ENCODE data around the gene CTRB1.
"Not testable (repeated sequence)": the region's sequence is repeated elsewhere in the genome, so short reads cannot be mapped to it uniquely, and the experiment has no call there.

CTRB1 gene

DNA sequence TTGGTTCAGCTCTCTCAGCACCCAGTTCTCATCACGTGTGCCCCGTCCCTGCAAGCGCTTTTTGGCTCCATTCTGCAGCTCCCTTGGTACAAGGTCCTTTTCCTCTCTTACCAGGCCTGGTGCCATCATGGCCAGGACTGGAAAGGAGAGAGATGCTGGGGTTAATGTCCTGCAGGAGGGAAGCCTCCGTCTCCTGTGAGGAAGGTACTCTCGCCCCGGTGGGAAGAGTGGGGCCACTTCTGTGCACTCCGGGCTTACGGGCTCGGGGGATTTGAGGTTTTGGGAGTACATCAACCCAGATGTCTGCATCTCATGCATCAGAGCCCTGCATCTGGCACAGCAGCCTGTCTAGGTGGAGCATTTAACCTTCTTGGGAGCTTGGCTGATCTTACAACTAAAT lies 22.0 kb upstream of the CTRB1 start:
- Mint-ChIP-seq H3K4me3 (no peak overlapping the region), H3K4me1 (ENCODE audit: low read depth) (peaks cover 12% of the 10 kb centered on the region), H3K27ac (no peak overlapping the region), H3K9me3 (no peaks in the 10 kb centered on the region), H3K36me3 (ENCODE audit: low read depth) (no peaks in the 10 kb centered on the region), H3K27me3 (peaks cover 18% of the 10 kb centered on the region)
- DNase-seq: no peak

DNA sequence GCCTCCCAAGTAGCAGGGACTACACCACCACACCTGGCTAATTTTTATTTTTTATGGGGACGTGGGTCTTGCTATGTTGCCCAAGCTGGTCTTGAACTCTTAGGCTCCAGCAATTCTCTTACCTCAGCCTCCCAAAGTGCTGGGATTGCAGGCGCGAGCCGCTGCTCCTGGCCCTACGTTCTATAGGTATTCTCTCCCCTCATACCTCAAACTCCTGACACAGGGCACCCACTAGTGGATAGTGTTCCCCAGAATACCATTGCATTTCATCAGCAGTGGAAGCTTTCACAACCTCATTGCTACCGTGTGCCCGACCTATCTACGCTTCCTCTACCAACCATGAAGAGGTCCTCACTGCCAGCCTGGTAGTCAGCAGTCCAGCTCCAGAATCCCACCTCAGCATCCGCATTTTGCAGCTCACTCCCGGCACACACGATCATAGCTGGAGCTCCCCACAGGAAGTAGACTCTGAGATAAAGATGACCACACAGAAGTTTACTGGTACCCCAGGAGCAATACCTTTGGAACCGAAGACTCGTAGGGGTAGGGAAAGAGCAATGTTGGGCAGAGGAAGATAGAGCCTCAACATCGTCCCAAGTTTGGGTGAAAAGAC lies 21.2 kb upstream of the CTRB1 start:
- DNase-seq: no peak
- Mint-ChIP-seq H3K9me3 (no peaks in the 10 kb centered on the region), H3K36me3 (ENCODE audit: low read depth) (no peaks in the 10 kb centered on the region), H3K27ac (no peak overlapping the region), H3K4me3 (no peak overlapping the region), H3K27me3 (peaks cover 18% of the 10 kb centered on the region), H3K4me1 (ENCODE audit: low read depth) (peaks cover 14% of the 10 kb centered on the region)

DNA sequence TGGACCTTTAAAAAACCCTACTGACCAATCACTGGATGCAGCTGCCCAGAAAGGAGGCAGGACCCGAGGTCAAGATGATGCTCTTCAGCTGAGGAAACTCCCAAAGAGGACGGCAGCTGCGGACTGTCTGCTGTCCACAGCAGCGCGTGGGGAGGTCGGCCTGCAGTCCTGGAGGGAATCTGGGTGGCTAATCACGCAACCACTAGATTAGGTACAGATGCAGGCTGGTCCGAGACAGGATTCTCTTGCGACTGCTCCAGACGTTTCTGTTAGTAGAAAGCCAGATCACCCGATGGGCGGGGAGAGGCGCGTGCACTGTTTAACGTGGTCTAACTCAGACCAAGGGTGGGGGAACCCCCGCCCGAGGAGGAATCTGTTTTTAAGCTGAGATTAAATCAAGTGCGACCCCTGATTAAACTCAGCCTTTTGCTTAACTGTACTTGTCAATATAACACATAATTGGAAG lies 20.6 kb upstream of the CTRB1 start:
- Mint-ChIP-seq H3K27me3 (peaks cover 18% of the 10 kb centered on the region), H3K27ac (no peak overlapping the region)
- peak; percentile 18 for DNase-seq

DNA sequence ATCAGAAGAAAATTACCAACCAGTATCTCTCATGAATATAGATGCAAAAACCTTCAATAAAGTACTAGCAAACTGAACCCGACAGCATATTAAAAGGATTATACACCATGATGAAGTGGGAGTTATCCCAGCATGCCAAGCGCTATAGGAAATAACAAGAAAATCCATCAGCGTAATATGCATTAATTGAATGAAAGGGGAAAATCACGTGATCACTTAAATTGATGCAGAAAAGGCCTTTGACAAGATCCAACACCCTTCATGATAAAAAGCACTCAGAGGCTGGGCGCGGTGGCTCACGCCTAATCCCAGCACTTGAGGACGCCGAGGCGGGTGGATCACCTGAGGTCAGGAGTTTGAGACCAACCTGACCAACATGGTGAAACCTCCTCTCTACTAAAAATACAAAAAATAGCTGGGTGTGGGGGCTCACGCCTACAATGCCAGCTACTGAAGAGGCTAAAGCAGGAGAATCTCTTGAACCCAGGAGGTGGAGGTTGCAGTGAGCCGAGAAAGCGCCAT lies 16.7 kb upstream of the CTRB1 start:
- H3K27ac Mint-ChIP-seq: no peak overlapping the region
- no peak overlapping the region for H3K4me3 Mint-ChIP-seq
- no peaks in the 10 kb centered on the region for H3K36me3 Mint-ChIP-seq (ENCODE audit: low read depth)
- peaks cover 14% of the 10 kb centered on the region for H3K4me1 Mint-ChIP-seq (ENCODE audit: low read depth)
- DNase-seq: no peak
- no peaks in the 10 kb centered on the region for H3K9me3 Mint-ChIP-seq
- H3K27me3 Mint-ChIP-seq: peaks cover 14% of the 10 kb centered on the region

More for the DNA sequence above, 20.6 kb upstream of the CTRB1 start:
- Mint-ChIP-seq H3K9me3 (no peaks in the 10 kb centered on the region), H3K4me1 (ENCODE audit: low read depth) (peaks cover 14% of the 10 kb centered on the region), H3K4me3 (no peak overlapping the region), H3K36me3 (ENCODE audit: low read depth) (no peaks in the 10 kb centered on the region)

DNA sequence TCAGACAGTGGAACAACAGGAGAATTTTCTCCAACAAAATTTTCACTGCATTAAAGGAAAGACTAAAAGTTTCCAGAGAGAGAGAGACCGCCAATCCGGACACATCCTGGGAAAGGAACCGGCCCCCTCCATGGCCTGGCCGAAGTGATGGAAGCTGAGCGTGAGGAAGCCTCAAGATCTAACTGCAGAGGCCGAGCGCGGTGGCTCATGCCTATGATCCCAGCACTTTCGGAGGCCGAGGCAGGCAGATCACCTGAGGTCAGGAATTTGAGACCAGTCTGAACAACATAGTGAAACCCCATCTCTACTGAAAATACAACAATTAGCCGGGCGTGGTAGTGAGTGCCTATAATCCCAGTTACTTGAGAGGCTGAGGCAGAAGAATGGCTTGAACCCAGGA lies 15.7 kb upstream of the CTRB1 start:
- DNase-seq: no peak
- Mint-ChIP-seq H3K4me3 (no peak overlapping the region), H3K27ac (no peak overlapping the region), H3K4me1 (ENCODE audit: low read depth) (peaks cover 14% of the 10 kb centered on the region), H3K27me3 (peaks cover 4% of the 10 kb centered on the region), H3K9me3 (no peaks in the 10 kb centered on the region), H3K36me3 (ENCODE audit: low read depth) (no peaks in the 10 kb centered on the region)

DNA sequence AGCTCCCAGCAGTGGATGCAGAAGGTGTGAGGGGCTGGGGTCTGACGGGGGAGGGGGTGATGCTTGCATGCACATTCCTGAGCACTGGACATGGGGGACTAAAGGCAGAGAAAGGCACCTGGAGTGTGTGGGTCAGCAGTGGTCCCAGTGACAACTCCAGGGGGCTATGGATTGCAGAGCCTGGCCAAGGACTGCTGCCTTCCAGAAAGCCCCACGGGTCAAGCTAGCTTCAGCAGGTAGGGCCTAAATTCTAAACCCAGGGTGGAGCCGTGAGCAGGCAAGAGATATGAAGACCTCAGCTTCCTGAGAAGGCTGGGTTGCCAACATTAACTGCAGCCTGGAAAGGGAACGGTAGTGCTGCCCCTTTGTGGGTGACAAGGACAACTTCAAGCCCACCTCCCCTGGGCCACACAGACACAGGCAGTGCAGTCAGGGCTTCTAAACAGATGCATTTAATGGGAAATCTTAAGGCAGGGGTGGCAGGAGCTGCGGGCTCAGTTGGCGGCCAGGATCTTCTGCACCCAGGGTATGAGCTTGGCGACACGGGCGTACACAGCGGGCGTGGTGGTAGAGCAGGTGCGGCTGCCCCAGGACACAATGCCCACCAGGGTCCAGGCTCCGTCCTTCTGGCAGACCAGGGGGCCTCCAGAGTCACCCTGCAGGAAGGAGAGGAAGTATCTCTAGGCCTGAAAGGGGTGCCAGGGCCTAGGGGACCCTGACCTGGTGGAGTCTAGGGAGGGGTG lies 14.9 kb upstream of the CTRB1 start:
- Mint-ChIP-seq H3K4me1 (ENCODE audit: low read depth) (peaks cover 14% of the 10 kb centered on the region), H3K27me3 (no peaks in the 10 kb centered on the region), H3K9me3 (no peaks in the 10 kb centered on the region), H3K4me3 (no peak overlapping the region), H3K27ac (no peak overlapping the region), H3K36me3 (ENCODE audit: low read depth) (no peaks in the 10 kb centered on the region)
- DNase-seq: no peak

DNA sequence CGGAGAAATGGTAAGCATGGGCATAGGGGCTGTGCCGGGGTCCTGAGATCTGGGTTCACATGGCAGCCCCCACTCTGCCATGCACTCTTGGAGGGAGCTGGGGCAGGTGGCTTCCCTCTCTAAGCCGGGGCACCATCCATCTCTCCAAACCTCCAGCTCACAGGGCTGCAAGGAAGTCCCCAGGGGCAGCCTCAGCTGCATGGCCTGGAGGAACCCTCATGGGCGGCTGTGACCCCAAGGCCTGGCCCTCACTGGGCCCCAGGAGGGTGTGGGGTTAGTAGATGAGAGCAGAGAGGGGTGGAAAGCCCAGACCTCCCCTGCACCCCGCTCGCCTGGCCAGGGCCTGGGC lies 14.4 kb upstream of the CTRB1 start:
- H3K9me3 Mint-ChIP-seq: no peaks in the 10 kb centered on the region
- H3K36me3 Mint-ChIP-seq (ENCODE audit: low read depth): no peaks in the 10 kb centered on the region
- peaks cover 13% of the 10 kb centered on the region for H3K4me1 Mint-ChIP-seq (ENCODE audit: low read depth)
- H3K27ac Mint-ChIP-seq: no peak overlapping the region
- H3K4me3 Mint-ChIP-seq: no peak overlapping the region
- H3K27me3 Mint-ChIP-seq: no peaks in the 10 kb centered on the region
- DNase-seq: no peak

DNA sequence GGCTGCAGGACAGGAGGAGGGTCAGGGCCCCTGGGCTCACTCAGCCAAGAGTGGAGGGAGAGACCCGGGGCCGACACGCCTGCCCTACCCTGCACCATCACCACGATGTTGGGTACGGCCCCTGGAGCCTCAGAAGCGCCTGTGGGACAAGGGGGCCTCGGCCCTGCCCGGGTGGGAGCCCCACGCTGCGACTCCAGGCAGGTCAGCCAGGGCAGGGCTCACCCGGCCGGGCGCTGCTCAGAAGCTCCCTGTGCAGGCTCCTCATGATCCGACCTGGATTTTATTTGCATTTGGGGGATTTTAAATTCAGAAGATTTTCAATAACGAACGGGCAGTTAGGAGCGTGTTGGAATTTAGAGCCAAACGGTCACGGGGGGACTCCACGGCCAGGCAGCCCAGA lies 13.9 kb upstream of the CTRB1 start:
- H3K4me1 Mint-ChIP-seq (ENCODE audit: low read depth): peaks cover 12% of the 10 kb centered on the region
- not testable (repeated sequence) for H3K9me3 Mint-ChIP-seq; H3K27me3 Mint-ChIP-seq; H3K36me3 Mint-ChIP-seq (ENCODE audit: low read depth); H3K4me3 Mint-ChIP-seq; H3K27ac Mint-ChIP-seq; DNase-seq

DNA sequence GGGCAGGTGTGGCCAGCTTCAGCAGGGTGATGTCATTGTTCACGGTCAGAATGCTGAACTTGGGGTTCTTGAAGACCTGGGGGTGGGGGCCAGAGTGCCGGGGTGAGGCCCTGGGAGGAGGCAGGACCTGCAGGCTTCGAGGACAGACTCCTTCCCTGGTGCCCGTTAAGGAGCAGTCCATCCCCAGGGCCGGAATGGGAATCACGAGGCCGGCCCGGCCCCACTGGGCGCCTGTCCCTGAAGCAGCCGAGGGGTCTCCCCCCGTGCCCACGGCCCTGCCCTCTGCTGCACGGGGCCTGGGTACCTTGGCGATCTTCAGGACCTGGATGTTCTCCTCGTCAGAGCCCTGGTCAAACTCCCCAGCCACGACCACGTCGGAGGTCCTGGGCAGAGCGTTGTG lies 13.3 kb upstream of the CTRB1 start:
- not testable (repeated sequence) for H3K4me3 Mint-ChIP-seq; H3K27ac Mint-ChIP-seq; H3K9me3 Mint-ChIP-seq; H3K4me1 Mint-ChIP-seq (ENCODE audit: low read depth); H3K27me3 Mint-ChIP-seq; DNase-seq; H3K36me3 Mint-ChIP-seq (ENCODE audit: low read depth)

DNA sequence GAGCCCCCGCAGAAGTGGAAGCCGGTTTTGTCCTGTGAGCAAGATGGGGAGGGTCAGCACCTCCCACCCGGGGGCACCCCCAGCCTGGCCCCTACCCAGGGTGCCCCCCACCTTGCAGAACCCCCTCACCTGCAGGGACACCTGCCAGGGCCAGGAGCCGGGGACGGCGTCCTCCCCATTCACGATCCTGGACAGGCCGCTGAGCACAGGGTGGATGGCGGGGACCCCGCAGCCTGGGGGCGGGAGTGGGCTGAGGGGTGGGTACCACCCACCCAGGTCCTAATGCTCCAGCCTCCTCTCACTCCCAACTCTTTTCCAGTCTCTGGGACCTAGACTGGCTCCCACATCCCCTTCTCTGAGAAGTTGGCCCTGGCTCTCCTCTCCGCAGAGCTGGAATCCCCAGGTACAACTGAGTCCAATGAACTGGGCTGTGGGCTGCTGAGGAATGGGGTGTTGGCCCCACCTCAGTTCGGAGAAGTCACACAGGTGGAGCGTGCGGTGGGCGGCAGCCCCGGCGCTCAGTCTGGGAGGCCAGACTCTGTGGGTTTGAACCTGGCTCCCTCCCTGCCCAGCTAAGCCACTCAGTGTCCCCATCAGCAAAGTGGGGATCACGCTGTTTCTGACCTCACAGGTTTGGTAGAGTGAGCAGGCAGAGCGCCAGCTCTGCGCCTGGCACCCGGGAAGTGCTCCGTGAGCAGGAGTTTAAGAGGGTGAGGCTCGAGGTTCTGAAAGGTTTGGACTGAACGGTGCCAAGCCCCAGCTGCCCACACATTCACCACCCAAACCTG lies 12.6 kb upstream of the CTRB1 start:
- H3K27ac Mint-ChIP-seq; H3K4me3 Mint-ChIP-seq; H3K36me3 Mint-ChIP-seq (ENCODE audit: low read depth); H3K27me3 Mint-ChIP-seq; H3K9me3 Mint-ChIP-seq; DNase-seq; H3K4me1 Mint-ChIP-seq (ENCODE audit: low read depth): not testable (repeated sequence)

DNA sequence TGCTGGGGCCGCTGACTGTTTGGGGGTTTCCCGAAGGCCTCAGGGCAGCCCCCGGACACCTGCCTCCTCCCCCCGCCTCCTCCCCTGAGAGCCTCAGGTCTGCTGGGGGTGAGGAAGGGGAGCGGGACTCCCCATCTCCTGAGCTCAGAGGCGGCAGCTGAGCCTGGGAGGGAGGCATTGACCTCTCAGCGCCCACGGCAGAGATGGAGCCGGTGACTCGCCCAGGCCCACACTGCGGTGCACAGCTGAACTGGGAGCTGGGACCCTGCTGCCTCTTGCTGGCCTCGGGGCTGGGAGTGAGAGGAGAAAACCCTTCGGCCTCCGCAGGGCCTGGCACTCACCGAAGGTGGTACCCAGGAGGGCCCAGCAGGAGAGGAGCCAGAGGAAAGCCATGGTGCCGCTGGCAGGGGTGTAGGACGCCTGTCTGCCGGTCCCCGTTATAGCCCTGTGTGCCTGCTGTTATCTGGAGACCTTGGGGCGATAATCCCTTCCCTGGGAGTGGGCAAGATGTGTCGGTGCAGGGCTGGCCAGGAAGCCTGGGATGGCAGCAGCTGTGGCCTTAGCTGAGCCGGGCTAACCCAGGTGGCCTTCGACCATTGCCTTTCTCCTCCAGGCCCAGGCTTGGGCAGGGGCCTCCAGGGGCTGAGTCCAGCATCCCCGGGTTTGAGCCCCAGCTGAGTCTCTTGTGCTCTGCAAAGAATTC lies 11.9 kb upstream of the CTRB1 start, which contains the start of gene CTRB2:
CTRB2 (minus strand) TSS at position 413 of the 703 bp plus-strand sequence; CDS start at position 393, 20 bp downstream.
- Mint-ChIP-seq H3K4me3 (no peak within 1 kb of the TSS), H3K4me1 (ENCODE audit: low read depth) (peaks cover 2% of the 10 kb centered on the region), H3K9me3 (no peaks in the 10 kb centered on the region), H3K27ac (no peak within 1 kb of the TSS), H3K27me3 (no peaks in the 10 kb centered on the region), H3K36me3 (ENCODE audit: low read depth) (no peaks in the 10 kb centered on the region)
- no peak for DNase-seq

DNA sequence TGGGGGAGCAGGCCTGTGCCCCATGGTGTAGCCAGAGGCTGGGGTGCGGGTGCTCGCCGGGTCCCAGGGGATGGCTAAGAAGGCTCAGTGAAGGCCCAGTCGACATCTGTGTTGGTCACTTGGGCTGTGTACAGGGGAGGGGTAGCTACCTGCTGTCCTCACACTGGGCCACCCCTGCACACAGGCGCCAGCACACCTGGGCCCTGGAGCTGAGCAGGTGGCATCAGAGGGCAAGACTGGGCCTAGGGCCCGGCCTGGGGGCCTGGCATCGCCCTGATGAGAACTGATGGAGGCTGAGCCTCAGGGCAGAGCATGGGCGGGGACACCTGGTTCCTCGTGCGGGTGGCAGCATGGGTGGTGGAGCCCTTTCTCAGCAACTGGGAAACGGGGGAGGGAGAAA lies 11.0 kb upstream of the CTRB1 start:
- no peak overlapping the region for H3K4me3 Mint-ChIP-seq
- H3K36me3 Mint-ChIP-seq (ENCODE audit: low read depth): no peaks in the 10 kb centered on the region
- no peak overlapping the region for H3K27ac Mint-ChIP-seq
- no peaks in the 10 kb centered on the region for H3K4me1 Mint-ChIP-seq (ENCODE audit: low read depth)
- H3K27me3 Mint-ChIP-seq: no peaks in the 10 kb centered on the region
- H3K9me3 Mint-ChIP-seq: no peaks in the 10 kb centered on the region
- no peak for DNase-seq

DNA sequence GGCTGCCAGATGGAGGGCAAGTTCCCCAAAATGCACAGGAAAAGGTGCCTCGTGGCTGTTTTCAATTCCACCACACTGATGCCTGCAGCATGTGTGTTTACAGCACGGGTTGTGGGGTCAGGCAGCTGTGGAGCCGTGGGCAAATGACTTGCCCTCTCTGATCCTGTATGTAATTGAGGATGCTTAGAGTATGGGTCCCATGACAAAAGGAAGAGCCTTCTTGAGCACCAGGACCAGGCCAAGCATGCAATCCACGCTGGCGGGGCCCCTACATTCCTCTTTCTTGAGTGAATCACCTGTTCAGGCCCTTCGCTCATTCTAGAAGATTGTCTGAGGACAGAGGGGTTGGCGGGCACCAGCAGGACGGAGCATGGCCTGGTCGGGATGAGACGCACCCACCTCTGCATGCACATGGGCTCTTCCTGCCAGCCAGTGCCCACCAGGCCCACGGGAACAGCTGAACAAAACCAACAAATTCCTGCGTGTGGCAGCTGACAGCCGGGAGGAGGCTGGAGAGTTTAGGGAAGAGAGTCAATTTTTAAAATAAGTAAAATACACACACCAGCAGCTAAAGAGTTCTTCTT lies 10.5 kb upstream of the CTRB1 start:
- Mint-ChIP-seq H3K9me3 (no peaks in the 10 kb centered on the region), H3K4me3 (no peak overlapping the region), H3K27ac (no peak overlapping the region), H3K27me3 (no peaks in the 10 kb centered on the region), H3K36me3 (ENCODE audit: low read depth) (no peaks in the 10 kb centered on the region), H3K4me1 (ENCODE audit: low read depth) (no peaks in the 10 kb centered on the region)
- DNase-seq: no peak

DNA sequence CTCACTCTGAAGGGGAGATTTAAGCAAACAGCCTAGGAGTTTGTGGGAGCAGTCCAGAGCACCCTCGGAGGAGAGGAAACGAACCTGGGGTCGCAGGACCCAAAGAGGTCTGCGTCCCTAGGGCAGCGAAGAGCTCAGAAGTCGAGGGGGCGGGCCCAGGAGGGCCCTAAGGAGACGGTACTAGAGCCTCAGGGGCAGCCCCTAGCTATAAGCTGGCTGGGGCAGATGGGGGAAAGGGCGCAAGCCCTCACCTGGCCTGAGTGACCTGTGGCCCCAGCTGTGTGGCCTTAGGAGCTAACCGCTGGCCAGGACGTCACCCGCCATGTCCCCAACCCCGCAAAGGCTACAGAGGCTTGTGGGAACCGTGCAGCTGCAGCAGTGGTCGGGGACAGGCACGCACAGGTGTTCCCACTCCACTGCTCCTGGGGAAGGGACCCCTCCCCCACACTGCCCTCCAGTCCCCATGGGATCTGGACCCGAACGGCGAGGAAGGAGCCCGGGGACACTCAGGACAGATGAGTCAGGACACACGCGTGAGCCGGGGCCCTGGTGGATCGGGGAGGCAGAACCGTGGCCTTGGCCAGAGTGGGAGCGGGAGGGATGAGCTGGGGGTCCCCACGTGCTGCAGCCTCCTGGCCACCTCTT lies 9.8 kb upstream of the CTRB1 start:
- Mint-ChIP-seq H3K27me3 (no peaks in the 10 kb centered on the region), H3K36me3 (ENCODE audit: low read depth) (no peaks in the 10 kb centered on the region)

More for the DNA sequence above, 9.8 kb upstream of the CTRB1 start:
- DNase-seq: no peak
- Mint-ChIP-seq H3K27ac (no peak overlapping the region), H3K9me3 (no peaks in the 10 kb centered on the region), H3K4me3 (no peak overlapping the region), H3K4me1 (ENCODE audit: low read depth) (no peaks in the 10 kb centered on the region)
